ENCODE data around the gene TP53INP2. TPM values are rescaled to one million over a fixed set of nuclear protein-coding genes. Genes with fewer than 3 reads are reported as not detected.

The TP53INP2 gene
- total RNA-seq, 1 experiment from 2014 or later: 7.1 TPM

GRCh38 chr20:34705008-34705396, 858 bp downstream of the TP53INP2 start:
- ChIA-PET RAD21 (ENCODE audit: low non-redundant PET in 1 of 2, low total read pairs in 2 of 2, uncharacterized antibody in 2 of 2, unreplicated experiment in 2 of 2) (interaction anchor here in 1 of 2 experiments (1.3 kb wide), 1 partner anchor 392 kb away, joined by 3 read pairs; no protein-coding TSS in a partner anchor), POLR2A (interaction anchor here (1.2 kb wide), 1 partner anchor 199 kb away, joined by 3 read pairs; no protein-coding TSS in a partner anchor), CTCF (interaction anchor here (1.5 to 1.8 kb wide), 3 partner anchors 142 to 515 kb away, joined by 4 to 5 read pairs (median 5); no protein-coding TSS in a partner anchor)
- intact Hi-C loops (cut with micrococcal nuclease): loop anchor here (5.0 kb wide), 1 partner anchor 393 kb away; no protein-coding TSS in a partner anchor
- no peaks in the 10 kb centered on the region for H3K9me2 ChIP-seq (ENCODE audit: insufficient read depth)
- peaks cover 21 to 43% of the 10 kb centered on the region in 2 experiments for H3K4me1 ChIP-seq (ENCODE audit: control insufficient read depth in 1 of 2, insufficient read depth in 2 of 2, low read length in 2 of 2)
- ATAC-seq (no peak), DNase-seq (ENCODE audit: low read depth, low spot score) (no peak)
- TF ChIP-seq CBX3 (IDR thresholded peaks at IDR 0.05; ENCODE audit: low read depth) (no peak), POLR2A (IDR thresholded peaks at IDR 0.05; ENCODE audit: borderline replicate concordance, extremely low read depth, insufficient read depth, insufficient read length) (no peak), RAD21 (IDR thresholded peaks at IDR 0.05; ENCODE audit: low read depth) (no peak), YY1 (IDR thresholded peaks at IDR 0.05; ENCODE audit: extremely low read depth, insufficient replicate concordance, low read depth, low read length) (no peak), ZBTB33 (IDR thresholded peaks at IDR 0.05; ENCODE audit: extremely low read depth, insufficient replicate concordance, low read length) (no peak), EZH2phosphoT487 (IDR thresholded peaks at IDR 0.05; ENCODE audit: borderline replicate concordance) (no peak), SIN3A (IDR thresholded peaks at IDR 0.05; ENCODE audit: low read depth) (no peak), JUND (IDR thresholded peaks at IDR 0.05) (no peak), ATF3 (IDR thresholded peaks at IDR 0.05) (no peak), MAX (IDR thresholded peaks at IDR 0.05) (no peak), REST (IDR thresholded peaks at IDR 0.05; ENCODE audit: low read depth) (no peak), ELF1 (IDR thresholded peaks at IDR 0.05; ENCODE audit: borderline replicate concordance, low read depth) (no peak)
- H3K36me3 ChIP-seq (ENCODE audit: control insufficient read depth in 1 of 2, insufficient read depth in 2 of 2, low read length in 2 of 2): no peaks in the 10 kb centered on the region
- no peaks in the 10 kb centered on the region for H3K9me3 ChIP-seq (ENCODE audit: control insufficient read depth in 1 of 2, insufficient read depth in 1 of 2, low read depth in 1 of 2, low read length in 2 of 2)
- peak overlapping the region; percentile 99 for H3K4me2 ChIP-seq (ENCODE audit: low read length)
- H2AFZ ChIP-seq (ENCODE audit: low read depth, low read length, poor library complexity, severe bottlenecking): no peak overlapping the region
- peak overlapping the region; percentile 52; the same call in 1 of the 2 replicates for H3K27ac ChIP-seq (ENCODE audit: low read depth, low read length)
- no peaks in the 10 kb centered on the region for H3K27me3 ChIP-seq (ENCODE audit: insufficient read depth, low read length)
- no peaks in the 10 kb centered on the region for H3K79me2 ChIP-seq (ENCODE audit: insufficient read depth, low read length)
- H3K4me3 ChIP-seq (replicated peaks in 1 of 2; ENCODE audit: low read depth in 1 of 2, low read length in 2 of 2): peak overlapping the region; percentile 57 to 77
- peak overlapping the region; percentile 81 for H3K9ac ChIP-seq (ENCODE audit: low read length)
- no peaks in the 10 kb centered on the region for H4K20me1 ChIP-seq (ENCODE audit: insufficient read depth)
- BruUV-seq (replicated peaks): TSS peak; percentile 72

Measured in HCT116 (cell line).